AG04449 (cell line): Measurements from ENCODE around the gene RAB11FIP3.

ENCODE experiments used
- CTCF ChIA-PET: fragments of 350-600 bp; formaldehyde crosslinking; extraction: SDS; loops from one replicate; lab custom pipeline; 2021; ENCODE audit warnings: antibody characterized with exemption; lab: Yijun Ruan, JAX
- POLR2A ChIA-PET: fragments of 400-600, 350-600 bp; formaldehyde crosslinking; extraction: SDS; loops from one replicate; lab custom pipeline; 2020; ENCODE audit warnings: antibody characterized with exemption, inconsistent platforms; lab: Yijun Ruan, JAX
- DNase-seq: peaks from one replicate; pipeline ENCODE4 v3.0.0-alpha.2; 2010; ENCODE audit warnings: low read depth, low spot score
- H3K4me3 ChIP-seq: 2 replicates; pipeline ENCODE4 v1.5.1; 2011; ENCODE audit warnings: low read depth, mild to moderate bottlenecking, control low read depth, low read length
- TF ChIP-seq, protein P1 (sequence below): IDR thresholded peaks from one replicate; pipeline ENCODE4 v1.5.1; 2011; ENCODE audit warnings: mild to moderate bottlenecking, moderate library complexity, low read length, control low read depth, inconsistent platforms; ENCODE audit not compliant: insufficient read depth; ENCODE audit errors: missing control alignments

RAB11FIP3 gene

DNA sequence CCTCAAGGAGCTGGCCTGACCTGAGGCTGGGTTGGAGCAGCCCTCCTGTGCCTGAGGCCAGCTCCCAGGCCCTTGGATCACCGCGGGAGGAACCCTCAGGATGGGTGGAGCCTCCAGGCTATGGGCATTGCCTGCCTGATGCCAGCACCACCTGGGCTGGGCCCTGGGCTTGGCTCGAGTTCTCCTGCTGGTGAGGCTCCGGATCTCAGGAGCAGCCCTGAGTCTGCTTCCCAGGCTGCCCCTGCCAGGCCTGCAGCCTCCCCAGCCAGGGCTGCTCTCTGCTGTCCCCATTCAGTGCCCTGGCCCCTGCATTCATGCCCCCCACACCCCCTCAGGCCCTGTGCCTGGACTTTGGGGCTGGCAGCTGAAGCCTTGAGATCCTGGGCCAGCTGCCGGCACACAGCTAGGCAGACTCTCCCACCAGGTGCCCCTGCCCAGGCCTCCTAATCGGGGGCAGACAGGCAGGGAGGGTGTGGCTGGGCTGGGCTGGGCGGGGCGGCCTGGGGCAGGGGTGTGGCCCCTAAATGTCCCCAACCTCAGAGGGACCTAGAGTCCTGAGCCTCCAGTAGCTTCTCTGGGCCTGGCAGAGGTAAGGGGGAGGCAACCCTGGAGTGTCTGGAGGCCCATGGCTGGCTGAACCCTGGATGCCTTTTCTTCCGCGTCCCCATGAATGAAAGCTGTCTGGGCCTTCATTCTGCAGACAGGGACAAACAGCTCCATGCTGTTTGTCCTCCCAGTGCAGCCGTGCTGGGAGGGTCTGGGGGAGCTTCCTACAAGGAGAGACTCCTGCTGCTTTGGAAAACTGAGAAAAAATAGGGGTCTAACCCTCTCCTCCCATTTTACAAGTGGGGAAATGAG is 143.2 kb downstream of the RAB11FIP3 start:
- TF ChIP-seq, protein P1, sequence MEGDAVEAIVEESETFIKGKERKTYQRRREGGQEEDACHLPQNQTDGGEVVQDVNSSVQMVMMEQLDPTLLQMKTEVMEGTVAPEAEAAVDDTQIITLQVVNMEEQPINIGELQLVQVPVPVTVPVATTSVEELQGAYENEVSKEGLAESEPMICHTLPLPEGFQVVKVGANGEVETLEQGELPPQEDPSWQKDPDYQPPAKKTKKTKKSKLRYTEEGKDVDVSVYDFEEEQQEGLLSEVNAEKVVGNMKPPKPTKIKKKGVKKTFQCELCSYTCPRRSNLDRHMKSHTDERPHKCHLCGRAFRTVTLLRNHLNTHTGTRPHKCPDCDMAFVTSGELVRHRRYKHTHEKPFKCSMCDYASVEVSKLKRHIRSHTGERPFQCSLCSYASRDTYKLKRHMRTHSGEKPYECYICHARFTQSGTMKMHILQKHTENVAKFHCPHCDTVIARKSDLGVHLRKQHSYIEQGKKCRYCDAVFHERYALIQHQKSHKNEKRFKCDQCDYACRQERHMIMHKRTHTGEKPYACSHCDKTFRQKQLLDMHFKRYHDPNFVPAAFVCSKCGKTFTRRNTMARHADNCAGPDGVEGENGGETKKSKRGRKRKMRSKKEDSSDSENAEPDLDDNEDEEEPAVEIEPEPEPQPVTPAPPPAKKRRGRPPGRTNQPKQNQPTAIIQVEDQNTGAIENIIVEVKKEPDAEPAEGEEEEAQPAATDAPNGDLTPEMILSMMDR, result no peak
- CTCF ChIA-PET, result interaction anchor here (0.6 to 1.5 kb wide), 3 partner anchors 8 to 98 kb away, joined by 3 to 4 read pairs (median 3); no protein-coding TSS in a partner anchor
- no peak for DNase-seq
- POLR2A ChIA-PET, result interaction anchor here (0.6 to 1.0 kb wide), 2 partner anchors 27 to 30 kb away, joined by 3 read pairs; no protein-coding TSS in a partner anchor
- H3K4me3 ChIP-seq, result peak overlapping the region; percentile 77

DNA sequence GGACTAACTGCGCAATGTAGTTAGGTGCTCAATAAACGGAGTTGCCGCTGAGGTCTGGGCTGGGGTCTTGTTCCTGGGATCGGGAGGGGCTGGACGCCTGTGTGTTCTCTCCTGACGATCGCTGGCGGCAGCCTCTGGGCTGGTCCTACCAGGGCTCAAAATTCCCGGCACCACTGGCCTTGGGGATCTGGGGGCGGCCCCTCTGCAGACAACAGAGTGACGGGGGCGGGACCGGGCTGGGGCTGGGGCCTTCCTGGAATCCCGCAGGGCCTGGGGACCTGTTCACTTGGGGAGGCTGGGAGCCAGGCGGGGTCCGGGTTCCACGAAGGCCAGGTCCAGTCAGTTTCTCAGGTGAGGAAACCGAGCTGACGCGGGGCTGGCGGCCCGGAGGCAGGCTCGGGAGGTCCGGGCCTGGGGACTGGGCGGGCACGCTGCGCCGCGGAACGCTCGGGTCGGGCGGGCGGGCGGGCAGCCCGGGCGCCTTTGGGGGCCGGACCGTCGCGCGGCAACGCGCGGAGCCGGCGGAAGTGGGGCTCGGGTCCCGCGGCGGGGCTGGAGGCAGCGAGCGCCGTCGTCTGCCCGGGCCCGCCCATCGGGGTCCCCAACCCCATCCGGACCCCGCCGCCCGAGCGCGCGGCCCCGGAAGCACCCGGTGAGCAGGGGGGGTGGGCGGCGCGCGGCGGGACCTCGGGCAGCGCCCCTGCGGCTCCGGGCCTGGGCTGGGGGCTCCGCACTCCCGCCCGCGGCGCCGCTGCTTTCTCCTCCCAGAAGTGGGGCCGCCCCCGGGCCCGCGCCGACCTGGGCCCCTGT is 144.2 kb downstream of the RAB11FIP3 start, which contains the start of gene PIGQ:
Gene PIGQ, plus strand, starts transcription at position 524 of the 810 bp plus-strand sequence. CDS start 4,107 bp downstream, outside the sequence.
- POLR2A ChIA-PET, result interaction anchor here (1.0 kb wide), 1 partner anchor 31 kb away, joined by 3 read pairs; no protein-coding TSS in a partner anchor
- DNase-seq, result no peak
- CTCF ChIA-PET, result interaction anchor here (0.6 to 1.5 kb wide), 3 partner anchors 7 to 97 kb away, joined by 3 to 4 read pairs (median 3); no protein-coding TSS in a partner anchor
- H3K4me3 ChIP-seq, result peak within 1 kb of the TSS; percentile 77
- TF ChIP-seq, protein P1, result no peak
